ENCODE measurements around the gene EHD1. TPM values are rescaled to one million over a fixed set of nuclear protein-coding genes. Genes with fewer than 3 reads are reported as not detected.

The EHD1 gene
- total and polyA plus RNA-seq, 2 of the 8 experiments (the other 6 are each of a cell fraction or from before 2014, with no cell fraction given) = 31.5 to 42.9 TPM

- FAIRE-seq = no peak
- Histone ChIP-seq H4K20me1 (replicated peaks in 1 of 2; ENCODE audit: control insufficient read depth in 1 of 2, insufficient read depth in 2 of 2, low read length in 2 of 2) (no peaks in the 10 kb centered on the region), H3K18ac (ENCODE audit: extremely low read depth, low read length) (no peak overlapping the region), H3K4me1 (replicated peaks in 1 of 4; ENCODE audit: control insufficient read depth in 3 of 4, insufficient read depth in 4 of 4, low read length in 3 of 4) (peaks cover 0 to 11% (median 8%) of the 10 kb centered on the region in 4 experiments; a peak in 6 of 7 replicates), H2BK15ac (ENCODE audit: low read length) (no peak overlapping the region), H3K36me3 (ENCODE audit: control insufficient read depth in 2 of 4, insufficient read depth in 4 of 4, low read length in 3 of 4) (no peaks in the 10 kb centered on the region), H3K4me2 (ENCODE audit: insufficient read depth in 1 of 2, low read depth in 2 of 2, low read length in 2 of 2) (no peak overlapping the region), H3K79me2 (ENCODE audit: control insufficient read depth in 1 of 2, insufficient read depth in 2 of 2, low read length in 2 of 2) (no peaks in the 10 kb centered on the region), H2BK12ac (ENCODE audit: low read depth, low read length) (no peak overlapping the region), H3K79me1 (ENCODE audit: low read depth, low read length) (no peaks in the 10 kb centered on the region), H3K14ac (ENCODE audit: insufficient read length) (no peak overlapping the region), H3K27ac (ENCODE audit: low read depth, low read length) (no peak overlapping the region), H2BK20ac (ENCODE audit: low read length) (no peak overlapping the region), H3K23ac (ENCODE audit: insufficient read length) (no peak overlapping the region), H2BK5ac (ENCODE audit: low read depth, low read length) (no peak overlapping the region), H3K56ac (replicated peaks; ENCODE audit: insufficient read length, low read depth, low read length) (peak overlapping the region; percentile 54), H3K9ac (replicated peaks in 1 of 4; ENCODE audit: extremely low read depth in 1 of 4, low read depth in 3 of 4, low read length in 3 of 4) (no peak overlapping the region; a peak in 1 of 7 replicates), H2AK5ac (ENCODE audit: low read depth, low read length) (no peak overlapping the region), H3K4me3 (ENCODE audit: extremely low read depth in 1 of 4, insufficient read depth in 2 of 4, low read depth in 3 of 4, low read length in 4 of 4) (no peak overlapping the region), H2AFZ (ENCODE audit: low read length) (no peak overlapping the region), H4K91ac (replicated peaks; ENCODE audit: insufficient read length, low read length) (no peak overlapping the region), H3K23me2 (ENCODE audit: low read depth, low read length) (no peaks in the 10 kb centered on the region; the same call in 1 of the 2 replicates), H4K8ac (ENCODE audit: extremely low read depth, insufficient read depth, low read length) (no peak overlapping the region), H3K27me3 (replicated peaks in 1 of 4; ENCODE audit: control insufficient read depth in 3 of 4, extremely low read depth in 1 of 4, insufficient read depth in 3 of 4, low read length in 3 of 4) (no peaks in the 10 kb centered on the region; a peak in 1 of 7 replicates), H2BK120ac (replicated peaks; ENCODE audit: low read depth, low read length) (no peak overlapping the region), H3K9me3 (ENCODE audit: insufficient read depth in 2 of 2, low read depth in 1 of 2, low read length in 1 of 2) (no peaks in the 10 kb centered on the region), H4K5ac (ENCODE audit: insufficient read length, low read depth, low read length) (no peak overlapping the region), H3K4ac (replicated peaks; ENCODE audit: insufficient read length, low read depth, low read length) (no peak overlapping the region)
- CTCF ChIA-PET (ENCODE audit: partially characterized antibody) = interaction anchor here (0.9 to 32.2 kb wide), 10 partner anchors 6 to 225 kb away, joined by 3 to 1058 read pairs (median 3); partner anchors contain the start of genes ARL2, BATF2, CDC42BPG and PPP2R5B
- no peak for DNase-seq (ENCODE audit: low read depth in 1 of 2, low spot score in 2 of 2)
- POLR2A ChIA-PET (ENCODE audit: partially characterized antibody) = interaction anchor here (0.7 to 24.6 kb wide), 4 partner anchors 9 to 198 kb away, joined by 3 to 408 read pairs (median 34); partner anchors contain the start of gene EHD1
- 87% methylated on average over 15 of the region's 15 CpGs; no CpG with 5 or more reads in 1 of the 2 experiments for WGBS, 2 experiments (ENCODE audit: extremely low coverage in 1 of 2, insufficient coverage in 1 of 2, insufficient read length in 1 of 2, insufficient replicate concordance in 2 of 2, low coverage in 1 of 2, low lambda C conversion rate in 2 of 2, missing lambda C conversion rate in 1 of 2)
- no peak for TF ChIP-seq SIX5 (IDR thresholded peaks at IDR 0.05; ENCODE audit: low read depth, low read length)
- no peak for TF ChIP-seq SIN3A (conservative IDR thresholded peaks at IDR 0.05 in 1 of 2, IDR thresholded peaks at IDR 0.05 in 1 of 2; ENCODE audit: low read depth in 1 of 2, low read length in 2 of 2)
- no peak for TF ChIP-seq POLR2A (IDR thresholded peaks at IDR 0.05; ENCODE audit: control extremely low read depth in 1 of 2, low read depth in 2 of 2, low read length in 2 of 2)
- TF ChIP-seq CBX8 (IDR thresholded peaks at IDR 0.05; ENCODE audit: borderline replicate concordance, low read depth, low read length) = no peak
- no peak for TF ChIP-seq TBP (IDR thresholded peaks at IDR 0.05; ENCODE audit: low read depth, low read length)
- TF ChIP-seq RNF2 (IDR thresholded peaks at IDR 0.05; ENCODE audit: borderline replicate concordance, low read depth, low read length, missing control alignments, poor library complexity, severe bottlenecking) = no peak
- no peak for TF ChIP-seq ATF3 (IDR thresholded peaks at IDR 0.05; ENCODE audit: insufficient read depth, low read depth, low read length)
These were observed 7.2 kb upstream of the EHD1 start for GRCh38 chr11:64885367-64886286.
